H1 (cell line): Measurements from ENCODE around the gene AIG1. TPM values are rescaled to one million over a fixed set of nuclear protein-coding genes. Genes with fewer than 3 reads are reported as not detected.

Experiments used
- CTCF ChIA-PET: fragments of 300-600 bp; sonication (Branson Sonifier 250); formaldehyde crosslinking; loops from one replicate; lab custom pipeline; 2021; ENCODE audit not compliant: partially characterized antibody; lab: Charles Lee
- POLR2A ChIA-PET: fragments of 300-600 bp; sonication (Branson Sonifier 250); formaldehyde crosslinking; loops from one replicate; lab custom pipeline; 2021; ENCODE audit warnings: inconsistent platforms; ENCODE audit not compliant: partially characterized antibody; lab: Charles Lee
- DNase-seq, 2 experiments: peaks; one replicate each; pipeline versions ENCODE4 v3.0.0 to v3.0.0-alpha.2; 2010 to 2022; ENCODE audit warnings: low spot score in 2 of 2, low read depth in 1 of 2, mixed read lengths in 1 of 2
- FAIRE-seq: peaks from 2 replicates; lab custom pipeline; 2011; peaks lifted over from hg19 to GRCh38; lab: Jason Lieb, UNC
- H2AFZ ChIP-seq: 2 replicates; pipeline ENCODE4 v1.8.1; 2012; ENCODE audit warnings: low read length, inconsistent platforms
- H2AK5ac ChIP-seq: 2 replicates; pipeline ENCODE4 v1.6.1; 2013; ENCODE audit warnings: low read depth, low read length
- H2BK120ac ChIP-seq: replicated peaks from 2 replicates; pipeline ENCODE3; 2013; ENCODE audit warnings: low read depth, low read length, inconsistent platforms
- H2BK12ac ChIP-seq: 2 replicates; pipeline ENCODE4 v1.6.1; 2013; ENCODE audit warnings: low read depth, low read length
- H2BK15ac ChIP-seq: 2 replicates; pipeline ENCODE4 v1.6.1; 2013; ENCODE audit warnings: low read length
- H2BK20ac ChIP-seq: 2 replicates; pipeline ENCODE4 v1.6.1; 2013; ENCODE audit warnings: low read length
- H2BK5ac ChIP-seq: 2 replicates; pipeline ENCODE4 v1.6.1; 2013; ENCODE audit warnings: low read depth, low read length
- H3K14ac ChIP-seq: 2 replicates; pipeline ENCODE4 v1.6.1; 2013; ENCODE audit warnings: inconsistent platforms; ENCODE audit not compliant: insufficient read length
- H3K18ac ChIP-seq: 2 replicates; pipeline ENCODE4 v1.6.1; 2013; ENCODE audit warnings: low read length; ENCODE audit errors: extremely low read depth
- H3K23ac ChIP-seq: 2 replicates; pipeline ENCODE4 v1.6.1; 2013; ENCODE audit warnings: inconsistent platforms; ENCODE audit not compliant: insufficient read length
- H3K23me2 ChIP-seq: 2 replicates; pipeline ENCODE4 v1.6.1; 2013; ENCODE audit warnings: low read depth, low read length
- H3K27ac ChIP-seq: 2 replicates; pipeline ENCODE4 v1.6.1; 2011; ENCODE audit warnings: low read depth, low read length, inconsistent platforms
- H3K27me3 ChIP-seq, 4 experiments: replicated peaks in 1 of 4; 1 replicate in 1 of 4; 2 replicates in 3 of 4; pipeline versions ENCODE4 v1.6.1 to v1.8.1; 2011 to 2013; ENCODE audit warnings: low read length in 3 of 4, mild to moderate bottlenecking in 3 of 4, inconsistent platforms in 2 of 4, mixed read lengths in 2 of 4, moderate library complexity in 1 of 4; ENCODE audit not compliant: control insufficient read depth in 3 of 4, insufficient read depth in 3 of 4; ENCODE audit errors: extremely low read depth in 1 of 4
- H3K36me3 ChIP-seq, 4 experiments: 2 replicates each; pipeline versions ENCODE4 v1.6.1 to v1.8.1; 2011 to 2013; ENCODE audit warnings: mild to moderate bottlenecking in 4 of 4, low read length in 3 of 4, moderate library complexity in 2 of 4, control low read depth in 1 of 4, inconsistent platforms in 1 of 4; ENCODE audit not compliant: insufficient read depth in 4 of 4, control insufficient read depth in 2 of 4
- H3K4ac ChIP-seq: replicated peaks from 2 replicates; pipeline ENCODE3; 2013; ENCODE audit warnings: low read length, low read depth, mixed read lengths, inconsistent platforms; ENCODE audit not compliant: insufficient read length
- H3K4me1 ChIP-seq, 4 experiments: replicated peaks in 1 of 4; 1 replicate in 1 of 4; 2 replicates in 3 of 4; pipeline versions ENCODE4 v1.6.1 to v1.8.1; 2011 to 2013; ENCODE audit warnings: low read length in 3 of 4, inconsistent platforms in 2 of 4, mixed read lengths in 1 of 4; ENCODE audit not compliant: insufficient read depth in 4 of 4, control insufficient read depth in 3 of 4
- H3K4me2 ChIP-seq, 2 experiments: 2 replicates each; pipeline versions ENCODE4 v1.6.1 to v1.8.1; 2011 to 2013; ENCODE audit warnings: low read depth in 2 of 2, low read length in 2 of 2, control low read depth in 1 of 2, inconsistent platforms in 1 of 2, mild to moderate bottlenecking in 1 of 2; ENCODE audit not compliant: insufficient read depth in 1 of 2
- H3K4me3 ChIP-seq, 4 experiments: fragments of 200-600, 300-600 bp in 1 of 4; sonication (generic), shearing (Covaris generic), sonication (Bioruptor Twin) in 1 of 4; 2 replicates each; pipeline versions ENCODE4 v1.5.1 to v1.8.1; 2011 to 2016; ENCODE audit warnings: low read length in 4 of 4, low read depth in 3 of 4, control low read depth in 2 of 4, inconsistent platforms in 2 of 4, mild to moderate bottlenecking in 2 of 4, mixed read lengths in 1 of 4, moderate library complexity in 1 of 4; ENCODE audit not compliant: insufficient read depth in 2 of 4; ENCODE audit errors: extremely low read depth in 1 of 4
- H3K56ac ChIP-seq: replicated peaks from 2 replicates; pipeline ENCODE3; 2013; ENCODE audit warnings: low read depth, mild to moderate bottlenecking, mixed read lengths, low read length, inconsistent platforms; ENCODE audit not compliant: insufficient read length
- H3K79me1 ChIP-seq: 2 replicates; pipeline ENCODE4 v1.6.1; 2013; ENCODE audit warnings: low read depth, low read length, control low read depth
- H3K79me2 ChIP-seq, 2 experiments: 2 replicates each; pipeline versions ENCODE4 v1.6.1 to v1.8.1; 2012 to 2013; ENCODE audit warnings: low read length in 2 of 2, mild to moderate bottlenecking in 2 of 2, inconsistent platforms in 1 of 2; ENCODE audit not compliant: insufficient read depth in 2 of 2, control insufficient read depth in 1 of 2
- H3K9ac ChIP-seq, 4 experiments: replicated peaks in 1 of 4; 1 replicate in 1 of 4; 2 replicates in 3 of 4; pipeline versions ENCODE4 v1.6.1 to v1.8.1; 2011 to 2013; ENCODE audit warnings: low read depth in 3 of 4, low read length in 3 of 4, control low read depth in 2 of 4, mild to moderate bottlenecking in 2 of 4, moderate library complexity in 2 of 4, inconsistent platforms in 1 of 4; ENCODE audit errors: extremely low read depth in 1 of 4
- H3K9me3 ChIP-seq, 2 experiments: 2 replicates each; pipeline versions ENCODE4 v1.6.1 to v1.8.1; 2012 to 2013; ENCODE audit warnings: mild to moderate bottlenecking in 2 of 2, moderate library complexity in 2 of 2, control low read depth in 1 of 2, inconsistent platforms in 1 of 2, low read depth in 1 of 2, low read length in 1 of 2, mixed read lengths in 1 of 2; ENCODE audit not compliant: insufficient read depth in 2 of 2
- H4K20me1 ChIP-seq, 2 experiments: replicated peaks in 1 of 2; 2 replicates each; pipeline versions ENCODE3 to v1.8.1; 2011 to 2013; ENCODE audit warnings: inconsistent platforms in 2 of 2, low read length in 2 of 2, mild to moderate bottlenecking in 1 of 2; ENCODE audit not compliant: insufficient read depth in 2 of 2, control insufficient read depth in 1 of 2
- H4K5ac ChIP-seq: 2 replicates; pipeline ENCODE4 v1.6.1; 2013; ENCODE audit warnings: low read length, low read depth, mixed read lengths, inconsistent platforms; ENCODE audit not compliant: insufficient read length
- H4K8ac ChIP-seq: 2 replicates; pipeline ENCODE4 v1.8.0; 2013; ENCODE audit warnings: mild to moderate bottlenecking, moderate library complexity, low read length, inconsistent platforms; ENCODE audit not compliant: insufficient read depth; ENCODE audit errors: extremely low read depth
- H4K91ac ChIP-seq: replicated peaks from 2 replicates; pipeline ENCODE3; 2013; ENCODE audit warnings: low read length, mixed read lengths, inconsistent platforms; ENCODE audit not compliant: insufficient read length
- CBX8 ChIP-seq: fragments of 300-800, 300-1000 bp; sonication (generic); IDR thresholded peaks from 2 replicates; pipeline ENCODE4 v1.7.1; 2016; ENCODE audit warnings: low read depth, low read length, borderline replicate concordance
- CHD2 ChIP-seq: IDR thresholded peaks from 2 replicates; pipeline ENCODE4 v1.6.1; 2012; ENCODE audit warnings: low read length, improper control_type of control experiment
- KDM1A ChIP-seq: fragments of 200-600, 300-600 bp; sonication (generic); IDR thresholded peaks from 2 replicates; pipeline ENCODE4 v1.7.1; 2016; ENCODE audit warnings: mild to moderate bottlenecking, low read length, borderline replicate concordance
- MAFK ChIP-seq: IDR thresholded peaks from 2 replicates; pipeline ENCODE4 v1.6.1; 2012; ENCODE audit warnings: low read depth, mild to moderate bottlenecking, improper control_type of control experiment, low read length
- POU5F1 ChIP-seq: IDR thresholded peaks from 2 replicates; pipeline ENCODE4 v1.6.1; 2011; ENCODE audit warnings: low read depth, mild to moderate bottlenecking, low read length, moderate library complexity
- SP4 ChIP-seq: IDR thresholded peaks from 2 replicates; pipeline ENCODE4 v1.6.1; 2012; ENCODE audit warnings: low read length, inconsistent platforms
- WGBS, 2 experiments: shearing (Covaris generic) in 1 of 2; methylation state at CpG; one replicate each; pipeline versions ENCODE4 v1.1.6 to v1.1.7; 2013 to 2015; ENCODE audit warnings: low lambda C conversion rate in 2 of 2, mixed read lengths in 2 of 2, inconsistent platforms in 1 of 2, low coverage in 1 of 2, missing lambda C conversion rate in 1 of 2; ENCODE audit not compliant: insufficient replicate concordance in 2 of 2, insufficient coverage in 1 of 2, insufficient read length in 1 of 2; ENCODE audit errors: extremely low coverage in 1 of 2, missing lambda C conversion rate in 1 of 2; 5-methylcytosine and 5-hydroxymethylcytosine counted together
- polyA plus RNA-seq, 7 experiments: library from polyadenylated mRNA; depleted of rRNA in 3 of 7; stranded (reverse) in 5 of 7; unstranded in 2 of 7; fragments of >200 nt in 5 of 7; fragments of 200-250 nt in 2 of 7; gene quantifications; 1 replicate in 5 of 7; 2 replicates in 1 of 7; 4 replicates in 1 of 7; pipeline versions ENCODE4 v1.2.1 to v1.2.3, GENCODE V29; 2011 to 2013; ENCODE audit warnings: missing spikeins in 2 of 7, mixed read lengths in 2 of 7
- total RNA-seq: library from RNA; stranded (reverse); fragmentation: NEBNext Ultra II Directional; extraction: Animal tissue kit (Norgen Biotek cat#: 25700); gene quantifications from 2 replicates; pipeline ENCODE4 v1.2.1, GENCODE V29; 2021

AIG1 gene
- total and polyA plus RNA-seq, 2 of the 8 experiments (the other 6 are each of a cell fraction or from before 2014, with no cell fraction given), result 56.6 to 58.4 TPM

GRCh38 chr6:143224516-143224915, 163.8 kb downstream of the AIG1 start:
- DNase-seq (no peak), FAIRE-seq (no peak)
- Histone ChIP-seq H4K91ac (no peak overlapping the region), H3K36me3 (no peaks in the 10 kb centered on the region), H3K27me3 (no peaks in the 10 kb centered on the region), H3K56ac (no peak overlapping the region), H3K4ac (no peak overlapping the region), H3K79me1 (no peaks in the 10 kb centered on the region; the same call in 1 of the 2 replicates), H3K9me3 (no peaks in the 10 kb centered on the region), H3K79me2 (no peaks in the 10 kb centered on the region), H4K5ac (no peak overlapping the region), H2BK5ac (no peak overlapping the region), H2AFZ (no peak overlapping the region), H2BK120ac (no peak overlapping the region), H3K4me2 (no peak overlapping the region), H3K9ac (no peak overlapping the region), H4K8ac (no peak overlapping the region), H4K20me1 (no peaks in the 10 kb centered on the region), H3K4me1 (peaks cover 0 to 6% (median 1%) of the 10 kb centered on the region in 4 experiments; a peak in 1 of 7 replicates), H3K27ac (no peak overlapping the region), H3K23ac (no peak overlapping the region), H3K23me2 (no peaks in the 10 kb centered on the region; the same call in 1 of the 2 replicates), H2BK20ac (no peak overlapping the region), H3K18ac (no peak overlapping the region), H2BK12ac (no peak overlapping the region), H2AK5ac (no peak overlapping the region), H3K4me3 (no peak overlapping the region), H3K14ac (no peak overlapping the region), H2BK15ac (no peak overlapping the region)
- TF ChIP-seq CHD2 (no peak), MAFK (no peak), KDM1A (no peak), SP4 (no peak), CBX8 (no peak), POU5F1 (no peak)
- ChIA-PET POLR2A (no interaction called here), CTCF (interaction anchor here (1.0 to 2.7 kb wide), 6 partner anchors 8 to 532 kb away, joined by 3 to 8 read pairs (median 5); no protein-coding TSS in a partner anchor)
- WGBS, 2 experiments, result 86% methylated on average over 3 of the region's 3 CpGs; no CpG with 5 or more reads in 1 of the 2 experiments
